Measurements from ENCODE around the gene LY6G5C. TPM values are rescaled to one million over a fixed set of nuclear protein-coding genes. Genes with fewer than 3 reads are reported as not detected.

The LY6G5C gene
- total and polyA plus RNA-seq, 2 of the 13 experiments (the other 11 are each of a cell fraction or from before 2014, with no cell fraction given), result 0.33 to 0.55 TPM

DNA sequence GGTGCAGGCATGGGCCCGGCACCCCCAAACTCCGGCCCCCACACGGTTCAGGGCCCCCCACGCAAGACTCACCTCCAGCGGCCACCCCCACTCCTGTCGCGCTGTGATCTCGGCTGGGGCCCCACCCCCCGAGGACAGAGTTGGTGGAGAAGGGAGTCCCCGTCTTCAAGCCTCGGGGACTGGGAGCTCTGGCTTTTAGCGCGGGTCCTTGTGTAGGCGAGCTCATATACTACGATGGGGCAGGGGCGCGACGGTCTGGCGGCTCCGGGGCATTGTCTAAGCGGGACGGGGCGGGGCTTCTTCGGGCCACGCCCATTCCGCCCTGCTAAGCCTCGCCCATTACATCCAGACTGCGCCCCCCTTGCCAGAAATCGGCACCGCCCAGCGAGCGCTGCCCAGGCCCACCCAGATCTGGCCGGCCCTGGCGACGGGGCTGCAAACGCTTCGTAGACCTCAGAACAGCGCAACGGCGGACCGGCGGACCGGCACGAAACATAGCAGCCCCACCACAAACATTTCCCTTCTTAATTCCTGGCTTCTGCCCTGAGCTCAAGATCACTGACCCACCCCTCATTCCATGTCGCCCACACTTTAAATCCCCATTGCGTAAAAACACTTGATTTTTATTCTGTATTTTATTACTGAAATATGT is 49.2 kb upstream of the LY6G5C start (continued):
- TF ChIP-seq GABPA (IDR thresholded peaks at IDR 0.05; ENCODE audit: low read depth, low read length) (no peak), GABPA (CRISPR knock-in tag; IDR thresholded peaks at IDR 0.05; ENCODE audit: low read depth) (no peak), ARNTL (CRISPR knock-in tag; IDR thresholded peaks at IDR 0.05) (no peak), NR2F6 (IDR thresholded peaks at IDR 0.05) (no peak), NR2F6 (CRISPR knock-in tag; IDR thresholded peaks at IDR 0.05) (no peak), KLF13 (CRISPR knock-in tag; IDR thresholded peaks at IDR 0.05) (no peak), ZNF724P (CRISPR knock-in tag; IDR thresholded peaks at IDR 0.05; ENCODE audit: borderline replicate concordance) (peak; percentile 74; the same call in 1 of the 2 replicates), ZNF264 (CRISPR knock-in tag; IDR thresholded peaks at IDR 0.05) (no peak; the same call in 1 of the 2 replicates), HDAC2 (CRISPR knock-in tag; IDR thresholded peaks at IDR 0.05) (no peak), JARID2 (CRISPR knock-in tag; IDR thresholded peaks at IDR 0.05; ENCODE audit: insufficient replicate concordance) (no peak), TBX3 (IDR thresholded peaks at IDR 0.05; ENCODE audit: borderline replicate concordance) (no peak), TCF7L2 (IDR thresholded peaks at IDR 0.05; ENCODE audit: low read depth, low read length) (no peak), JUN (CRISPR knock-in tag; IDR thresholded peaks at IDR 0.05) (no peak), GRHL1 (CRISPR knock-in tag; conservative IDR thresholded peaks at IDR 0.05) (no peak), ZNF282 (IDR thresholded peaks at IDR 0.05; ENCODE audit: partially characterized antibody) (no peak), ZNF574 (CRISPR knock-in tag; IDR thresholded peaks at IDR 0.05) (no peak; the same call in 1 of the 2 replicates), HDAC6 (IDR thresholded peaks at IDR 0.05; ENCODE audit: low read depth, low read length) (no peak), ZNF33A (CRISPR knock-in tag; IDR thresholded peaks at IDR 0.05; ENCODE audit: borderline replicate concordance) (peak; percentile 98), PHF8 (CRISPR knock-in tag; IDR thresholded peaks at IDR 0.05) (no peak; the same call in none of the 2 replicates), ZNF747 (CRISPR knock-in tag; IDR thresholded peaks at IDR 0.05; ENCODE audit: borderline replicate concordance) (peak; percentile 67; the same call in 1 of the 2 replicates), ZFP36L2 (CRISPR knock-in tag; IDR thresholded peaks at IDR 0.05) (0 out of 2 replicates have a peak, but pooled peaks have one; percentile 38), ZNF660 (CRISPR knock-in tag; IDR thresholded peaks at IDR 0.05; ENCODE audit: borderline replicate concordance, low read depth) (no peak), ZNF619 (CRISPR knock-in tag; IDR thresholded peaks at IDR 0.05) (no peak)
- TF ChIP-seq, protein P1, sequence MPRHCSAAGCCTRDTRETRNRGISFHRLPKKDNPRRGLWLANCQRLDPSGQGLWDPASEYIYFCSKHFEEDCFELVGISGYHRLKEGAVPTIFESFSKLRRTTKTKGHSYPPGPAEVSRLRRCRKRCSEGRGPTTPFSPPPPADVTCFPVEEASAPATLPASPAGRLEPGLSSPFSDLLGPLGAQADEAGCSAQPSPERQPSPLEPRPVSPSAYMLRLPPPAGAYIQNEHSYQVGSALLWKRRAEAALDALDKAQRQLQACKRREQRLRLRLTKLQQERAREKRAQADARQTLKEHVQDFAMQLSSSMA (CRISPR knock-in tag; IDR thresholded peaks at IDR 0.05), result no peak
